RPMI8226 (cell line): ENCODE results near the gene TRAT1.
A peak's percentile ranks its signal among the peaks of the same experiment; 100 is the strongest.
"Not testable (repeated sequence)": the region's sequence is repeated elsewhere in the genome, so short reads cannot be mapped to it uniquely, and the experiment has no call there.

Experiments
- DNase-seq: peaks from one replicate; pipeline ENCODE4 v3.0.0-alpha.2; 2015

Gene TRAT1, protein sequence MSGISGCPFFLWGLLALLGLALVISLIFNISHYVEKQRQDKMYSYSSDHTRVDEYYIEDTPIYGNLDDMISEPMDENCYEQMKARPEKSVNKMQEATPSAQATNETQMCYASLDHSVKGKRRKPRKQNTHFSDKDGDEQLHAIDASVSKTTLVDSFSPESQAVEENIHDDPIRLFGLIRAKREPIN

DNA sequence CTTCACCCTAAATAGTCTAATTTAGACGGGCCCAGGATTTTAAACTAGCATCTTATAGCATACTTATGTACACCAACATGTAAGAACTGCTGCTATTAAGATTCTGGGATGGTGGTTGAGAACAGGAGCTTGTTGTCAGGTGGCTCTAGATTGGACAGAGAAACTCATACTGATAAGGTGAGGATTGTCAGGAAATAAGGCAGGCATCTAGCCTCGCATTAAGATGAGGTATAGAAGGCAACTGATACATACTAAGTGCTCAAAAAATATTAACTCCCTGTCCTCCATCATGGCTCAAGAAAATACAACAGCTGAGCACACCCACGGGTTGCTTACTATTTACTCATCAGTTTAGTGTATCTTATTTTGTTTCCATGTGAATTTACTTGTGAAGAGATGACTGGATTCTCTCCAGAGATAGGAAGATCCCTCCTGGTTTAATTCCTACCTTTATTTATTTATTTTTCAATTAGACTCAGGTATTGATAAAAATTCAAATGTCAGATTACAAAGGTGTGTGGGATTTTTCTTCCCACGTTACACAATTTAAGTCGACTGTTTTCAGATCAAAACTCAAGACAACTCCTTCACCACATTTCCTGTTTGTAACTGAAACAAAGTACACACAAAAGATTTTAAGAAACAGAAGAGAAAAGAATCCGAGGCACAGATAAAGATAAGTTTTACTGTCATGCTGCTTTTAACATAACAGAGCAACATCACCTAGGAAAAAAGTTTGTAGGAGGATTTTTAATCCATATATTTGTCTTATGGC, at the start of gene TRAT1:
Gene TRAT1 (plus strand): TSS at position 664 of the 775 bp plus-strand sequence. CDS start 142 bp downstream, outside the sequence.
- no peak for DNase-seq

DNA sequence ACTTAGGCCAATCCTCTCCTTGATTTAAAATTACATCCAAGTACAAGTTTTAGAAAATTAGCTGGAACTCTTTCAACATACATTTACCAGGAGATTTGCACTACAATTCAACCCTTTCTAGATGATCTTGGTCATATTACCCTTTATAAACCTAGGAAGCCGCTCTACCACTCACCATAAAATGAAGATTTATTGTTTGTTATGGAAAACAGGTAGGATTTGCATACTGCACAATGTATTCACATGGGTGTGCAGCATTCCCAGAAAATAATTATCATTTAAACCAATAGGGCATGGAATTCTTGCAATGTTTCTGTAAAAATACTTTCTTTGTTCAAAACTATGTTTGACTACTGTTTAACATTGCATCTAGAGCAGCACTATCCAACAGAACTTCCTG, 46.9 kb upstream of the TRAT1 start:
- no peak for DNase-seq

DNA sequence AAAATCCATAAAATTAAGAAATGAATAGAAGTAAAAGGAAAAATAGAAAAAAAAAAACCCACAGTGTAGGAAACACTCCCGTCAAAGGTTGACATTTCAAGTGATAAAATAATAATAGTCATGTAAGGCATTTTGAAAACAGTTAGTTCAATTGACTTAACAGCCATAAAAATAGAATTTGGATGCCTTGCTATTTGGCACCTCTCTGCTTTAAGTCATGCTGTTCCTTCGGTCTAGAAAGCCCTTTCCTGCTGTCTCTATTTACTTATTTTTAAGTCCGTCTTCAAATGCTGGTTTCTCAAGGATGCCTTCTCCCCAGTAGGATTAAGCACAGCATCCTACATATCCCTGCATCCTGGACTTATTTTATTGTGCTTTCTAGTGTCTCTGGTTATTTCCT, 43.1 kb upstream of the TRAT1 start:
- no peak for DNase-seq

GRCh38 chr3:108780235-108780634, 42.4 kb upstream of the TRAT1 start:
- DNase-seq: peak; percentile 3

DNA sequence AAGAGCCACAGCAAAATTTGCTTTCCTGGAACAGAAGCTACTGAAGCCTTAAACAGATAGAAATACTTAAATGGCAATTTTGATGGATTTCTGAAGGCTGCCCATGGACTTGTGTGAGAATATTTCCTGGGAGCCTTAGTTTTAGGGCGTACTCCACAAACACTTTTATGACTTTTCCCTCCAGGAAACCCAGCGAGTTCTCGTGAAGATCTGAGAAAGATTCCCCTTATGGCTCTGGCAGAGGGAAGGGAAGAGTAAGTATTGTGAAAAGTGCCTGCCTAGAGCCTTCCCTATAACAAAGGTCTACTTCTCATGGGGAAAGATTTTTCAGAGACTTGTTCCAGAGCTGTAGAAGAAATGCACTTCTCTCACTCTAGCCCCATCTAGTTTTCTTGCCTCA, 31.1 kb upstream of the TRAT1 start:
- DNase-seq: no peak

- DNase-seq: no peak
Measured at GRCh38 chr3:108804437-108804836, 18.1 kb upstream of the TRAT1 start.

DNA sequence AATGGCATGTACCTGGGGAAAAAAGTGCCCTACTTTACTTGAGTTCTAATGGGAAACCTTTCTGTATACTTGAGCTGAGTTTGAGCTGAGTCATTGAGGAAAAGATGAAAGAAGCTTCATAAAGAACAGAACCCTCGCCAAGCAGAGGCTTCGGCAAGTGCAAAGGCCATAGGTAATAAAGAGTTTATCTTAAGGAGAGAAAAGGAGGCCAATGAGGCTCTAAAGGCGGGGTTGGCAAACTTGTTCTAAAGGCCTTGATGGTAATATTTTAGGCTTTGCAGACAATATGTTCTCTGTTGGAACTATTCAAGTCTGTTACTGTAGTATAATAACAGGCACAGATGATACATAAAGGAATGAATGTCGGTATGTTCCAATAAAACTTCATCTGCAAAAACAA, 17.6 kb upstream of the TRAT1 start:
- no peak for DNase-seq

DNA sequence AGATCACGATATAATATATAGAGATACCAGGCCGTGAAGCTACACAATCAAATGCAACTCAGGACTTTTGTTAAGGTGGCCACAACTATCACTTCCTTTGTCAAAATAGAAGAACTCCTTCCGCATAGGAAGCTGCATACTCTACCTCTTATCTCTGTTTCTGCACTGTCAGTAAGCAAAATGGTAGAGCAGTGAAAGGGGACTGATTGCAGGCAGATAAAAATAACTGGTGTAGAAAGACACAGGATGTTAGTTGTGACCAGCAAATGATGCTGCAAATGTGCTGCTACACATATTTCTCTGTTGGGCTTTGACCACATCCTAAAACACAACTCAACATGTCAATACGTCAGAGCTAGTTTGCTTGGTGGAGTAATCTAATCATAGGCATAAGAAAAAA, 16.3 kb upstream of the TRAT1 start:
- no peak for DNase-seq

GRCh38 chr3:108818404-108818803, 4.2 kb upstream of the TRAT1 start:
- DNase-seq: peak; percentile 22

- DNase-seq: no peak
Measured at GRCh38 chr3:108820586-108820985, 2.0 kb upstream of the TRAT1 start.

GRCh38 chr3:108823227-108823626, 641 bp downstream of the TRAT1 start:
- no peak for DNase-seq

DNA sequence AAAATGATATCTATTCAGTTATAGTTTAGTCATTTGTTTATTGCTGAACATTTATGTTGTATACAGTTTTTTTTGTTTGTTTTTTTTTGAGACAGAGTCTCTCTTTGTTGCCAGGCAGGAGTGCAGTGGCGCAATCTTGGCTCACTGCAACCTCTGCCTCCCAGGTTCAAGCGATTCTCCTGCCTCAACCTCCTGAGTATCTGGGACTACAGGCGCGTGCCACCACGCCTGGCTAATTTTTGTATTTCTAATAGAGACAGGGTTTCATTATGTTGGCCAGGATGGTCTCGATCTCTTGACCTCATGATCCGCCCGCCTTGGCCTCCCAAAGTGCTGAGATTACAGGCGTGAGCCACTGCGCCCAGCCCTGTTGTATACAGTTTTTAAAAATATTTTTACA, 1.2 kb downstream of the TRAT1 start:
- not testable (repeated sequence) for DNase-seq

DNA sequence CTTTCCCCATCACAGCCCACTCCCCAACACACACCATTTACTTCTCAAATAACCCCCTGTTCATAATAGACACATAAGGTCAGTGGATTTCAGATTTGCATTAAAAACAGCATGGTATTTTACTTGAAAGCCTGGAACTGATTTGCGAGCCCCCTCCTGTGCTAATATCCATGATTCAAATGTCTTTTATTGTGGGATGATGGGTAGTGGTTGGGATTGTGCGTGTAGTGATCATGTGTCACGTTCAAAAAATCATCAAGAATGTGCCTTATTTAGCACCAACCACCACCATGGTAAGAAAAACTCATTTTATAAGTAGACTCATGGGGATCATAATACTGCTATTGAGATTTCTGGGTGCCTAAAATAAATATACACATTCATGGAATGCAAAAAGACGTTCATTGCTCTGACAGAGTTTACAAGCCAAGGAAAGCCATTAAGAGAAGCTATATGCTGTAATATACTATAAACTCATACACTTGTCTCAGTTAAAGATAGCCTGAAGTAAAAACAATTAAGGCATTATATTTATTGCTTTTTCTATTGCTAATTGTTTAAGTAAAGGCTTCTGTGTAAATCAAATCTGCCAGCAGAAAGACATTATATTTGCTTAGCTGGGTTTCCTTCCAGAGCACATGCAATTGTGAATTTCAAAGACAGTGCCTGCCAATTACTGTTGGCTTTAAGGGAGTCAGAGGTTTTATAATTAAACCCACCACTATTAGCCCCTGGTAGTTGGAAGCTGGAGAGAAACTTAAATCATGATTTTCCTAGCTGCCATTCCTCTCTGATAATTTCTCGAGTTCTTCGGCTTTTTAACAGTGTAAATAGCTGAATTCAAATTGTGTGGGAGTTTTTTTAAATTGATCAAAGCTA, 4.0 kb downstream of the TRAT1 start:
- DNase-seq: no peak

GRCh38 chr3:108830381-108830780, 7.8 kb downstream of the TRAT1 start:
- no peak for DNase-seq

DNA sequence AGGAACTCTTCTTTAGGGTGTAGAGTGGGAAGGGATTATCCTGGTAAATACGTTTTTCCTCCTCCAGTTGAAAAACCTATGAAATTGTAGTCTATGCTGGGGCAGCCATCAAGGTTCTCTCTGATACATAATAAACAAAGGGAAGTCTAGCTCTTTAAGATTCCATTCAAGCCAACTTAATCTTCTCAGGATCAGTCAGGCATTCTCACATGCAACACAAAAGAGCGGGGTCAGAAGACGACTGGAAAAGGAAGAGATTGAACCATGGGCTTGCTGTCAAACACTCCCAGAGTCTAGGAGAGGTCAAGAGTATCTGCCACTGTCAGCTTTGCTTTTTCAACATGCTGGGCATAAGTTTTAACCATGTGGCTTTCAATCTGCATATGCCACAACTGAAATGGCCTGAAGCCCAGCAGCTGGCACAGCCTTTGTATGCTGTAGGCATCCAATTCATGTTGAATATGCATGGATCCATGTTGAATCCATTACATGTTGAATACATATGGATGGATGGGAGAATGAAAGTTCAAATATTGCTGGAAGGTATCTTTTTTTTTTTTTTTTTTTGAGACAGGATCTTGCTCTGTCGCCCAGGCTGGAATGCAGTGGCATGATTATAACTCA, 8.5 kb downstream of the TRAT1 start:
- no peak for DNase-seq

GRCh38 chr3:108833611-108834010, 11.0 kb downstream of the TRAT1 start:
- no peak for DNase-seq

- no peak for DNase-seq
Measured at GRCh38 chr3:108834551-108834950, 12.0 kb downstream of the TRAT1 start.

- DNase-seq: no peak
Measured at GRCh38 chr3:108835101-108835500, 12.5 kb downstream of the TRAT1 start.

- DNase-seq: no peak
Measured at GRCh38 chr3:108838436-108838835, 15.8 kb downstream of the TRAT1 start.

DNA sequence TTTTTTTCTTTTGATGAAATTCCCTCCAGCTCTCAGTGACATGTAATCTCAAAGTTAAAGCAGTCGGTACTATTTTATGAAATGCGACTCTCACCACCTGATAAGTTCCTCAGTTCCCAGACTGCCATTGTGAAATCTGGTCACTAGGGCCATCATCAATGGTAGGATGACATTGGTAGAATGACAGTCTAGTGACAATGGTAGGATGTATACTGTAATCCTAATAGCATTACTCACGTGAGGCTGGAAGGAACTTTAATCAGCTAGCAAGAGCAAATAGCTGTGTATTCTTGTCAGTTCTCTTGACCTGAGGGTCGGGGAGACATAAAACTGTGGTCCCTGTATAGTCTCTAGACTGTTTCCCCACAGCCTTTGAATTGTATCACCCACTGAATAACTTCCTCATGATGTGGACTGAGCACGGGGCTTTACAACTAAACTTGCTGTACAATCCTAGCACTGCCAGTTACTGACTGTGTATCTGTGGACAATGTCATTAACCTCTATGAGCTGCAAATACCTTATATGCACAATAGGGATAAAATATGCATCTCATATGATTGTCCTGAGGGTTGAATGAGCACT, 23.2 kb downstream of the TRAT1 start:
- no peak for DNase-seq

DNA sequence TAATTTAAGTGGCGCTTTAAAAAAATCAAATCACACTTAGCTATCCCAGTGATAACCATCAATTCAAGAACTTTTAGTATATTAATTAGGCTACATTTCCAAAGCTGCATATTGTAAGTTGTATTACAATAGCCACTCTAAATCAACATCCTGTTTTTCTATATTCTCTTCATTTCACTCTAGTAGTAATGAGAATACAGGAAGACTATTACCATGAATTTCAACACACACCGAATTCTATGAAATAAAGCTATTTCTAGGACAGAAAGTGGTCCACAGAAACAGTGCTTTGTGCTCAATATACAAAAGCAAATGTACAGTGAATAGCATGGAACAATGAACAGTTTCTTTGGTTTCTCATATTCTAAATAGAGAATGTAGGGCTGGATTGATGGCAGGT, 24.6 kb downstream of the TRAT1 start:
- no peak for DNase-seq

- no peak for DNase-seq
Measured at GRCh38 chr3:108849075-108849474, 26.5 kb downstream of the TRAT1 start.

GRCh38 chr3:108861401-108861800, 38.8 kb downstream of the TRAT1 start:
- DNase-seq: no peak
